Astrocyte of the spinal cord (primary cell): ENCODE results near the gene PEX11A.

Experiments used
- DNase-seq: peaks from one replicate; pipeline ENCODE4 v3.0.0; 2011; ENCODE audit warnings: low read depth, low spot score
- H3K4me3 ChIP-seq: 2 replicates; pipeline ENCODE4 v1.5.1; 2011; ENCODE audit warnings: low read depth, mild to moderate bottlenecking, low read length, moderate library complexity
- CTCF ChIP-seq: IDR thresholded peaks from 2 replicates; pipeline ENCODE4 v1.5.1; 2012; ENCODE audit warnings: low read depth, mild to moderate bottlenecking, low read length, inconsistent platforms
- in situ Hi-C: cut with HindIII; loops from 2 replicates; pipeline ENCODE4 v1.10.0; 2017; ENCODE audit warnings: low sequenced_read_pairs

PEX11A gene

GRCh38 chr15:89647191-89647851 lies 43.2 kb downstream of the PEX11A start:
- no peak overlapping the region for H3K4me3 ChIP-seq
- in situ Hi-C loops, result no loop called here
- TF ChIP-seq CTCF, result peak; percentile 94
- DNase-seq, result peak; percentile 36

- in situ Hi-C loops, result no loop called here
- H3K4me3 ChIP-seq, result no peak overlapping the region
- DNase-seq, result no peak
- TF ChIP-seq CTCF, result no peak
These were observed 44.0 kb downstream of the PEX11A start for GRCh38 chr15:89646416-89647141.

GRCh38 chr15:89645680-89646079 lies 44.9 kb downstream of the PEX11A start:
- no peak for TF ChIP-seq CTCF
- no peak overlapping the region for H3K4me3 ChIP-seq
- in situ Hi-C loops, result no loop called here
- DNase-seq, result no peak

GRCh38 chr15:89642106-89642505 lies 48.4 kb downstream of the PEX11A start:
- in situ Hi-C loops, result no loop called here
- DNase-seq, result no peak
- no peak overlapping the region for H3K4me3 ChIP-seq
- TF ChIP-seq CTCF, result no peak

- no peak for DNase-seq
- TF ChIP-seq CTCF, result no peak
- no peak overlapping the region for H3K4me3 ChIP-seq
- in situ Hi-C loops, result no loop called here
These were observed 49.5 kb downstream of the PEX11A start for GRCh38 chr15:89641053-89641452.

GRCh38 chr15:89640245-89640644 lies 50.3 kb downstream of the PEX11A start:
- H3K4me3 ChIP-seq, result no peak overlapping the region
- in situ Hi-C loops, result no loop called here
- DNase-seq, result no peak
- TF ChIP-seq CTCF, result no peak
